ENCODE measurements around the gene SKI. TPM values are rescaled to one million over a fixed set of nuclear protein-coding genes. Genes with fewer than 3 reads are reported as not detected.

The SKI gene
- total RNA-seq, 1 donor from 2014 or later = 13.5 TPM

DNA sequence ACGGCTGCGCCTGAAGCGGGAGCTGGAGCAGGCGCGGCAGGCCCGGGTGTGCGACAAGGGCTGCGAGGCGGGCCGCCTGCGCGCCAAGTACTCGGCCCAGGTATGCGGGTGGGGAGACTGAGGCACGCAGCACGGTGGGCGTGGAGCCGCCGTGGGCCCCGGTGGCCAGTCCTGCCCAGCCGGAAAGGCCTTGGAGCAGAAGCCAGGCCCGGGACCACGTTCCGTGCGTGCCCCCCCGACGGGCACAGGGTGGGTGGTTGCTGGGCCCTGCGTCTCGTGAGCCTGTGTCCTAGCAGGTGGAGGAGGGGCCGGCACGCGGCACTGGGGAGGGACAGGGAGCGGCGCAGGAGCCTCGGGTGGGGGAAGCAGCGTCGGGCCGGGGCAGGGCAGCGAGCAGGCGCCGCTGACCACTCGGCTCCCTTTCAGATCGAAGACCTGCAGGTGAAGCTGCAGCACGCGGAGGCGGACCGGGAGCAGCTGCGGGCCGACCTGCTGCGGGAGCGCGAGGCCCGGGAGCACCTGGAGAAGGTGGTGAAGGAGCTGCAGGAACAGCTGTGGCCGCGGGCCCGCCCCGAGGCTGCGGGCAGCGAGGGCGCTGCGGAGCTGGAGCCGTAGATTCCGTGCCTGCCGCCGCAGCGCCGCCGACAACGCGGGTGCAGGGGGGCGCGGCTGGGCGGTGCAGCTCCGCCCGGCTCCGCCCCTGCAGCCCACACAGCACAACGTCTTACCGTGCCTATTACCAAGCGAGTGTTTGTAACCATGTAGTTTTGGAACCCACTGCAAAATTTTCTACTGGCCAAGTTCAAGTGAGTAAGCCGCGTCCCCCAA, 78.2 kb downstream of the SKI start:
- no peak overlapping the region for H3K4me3 ChIP-seq (ENCODE audit: low read depth, low read length)
- TF ChIP-seq, protein P1, sequence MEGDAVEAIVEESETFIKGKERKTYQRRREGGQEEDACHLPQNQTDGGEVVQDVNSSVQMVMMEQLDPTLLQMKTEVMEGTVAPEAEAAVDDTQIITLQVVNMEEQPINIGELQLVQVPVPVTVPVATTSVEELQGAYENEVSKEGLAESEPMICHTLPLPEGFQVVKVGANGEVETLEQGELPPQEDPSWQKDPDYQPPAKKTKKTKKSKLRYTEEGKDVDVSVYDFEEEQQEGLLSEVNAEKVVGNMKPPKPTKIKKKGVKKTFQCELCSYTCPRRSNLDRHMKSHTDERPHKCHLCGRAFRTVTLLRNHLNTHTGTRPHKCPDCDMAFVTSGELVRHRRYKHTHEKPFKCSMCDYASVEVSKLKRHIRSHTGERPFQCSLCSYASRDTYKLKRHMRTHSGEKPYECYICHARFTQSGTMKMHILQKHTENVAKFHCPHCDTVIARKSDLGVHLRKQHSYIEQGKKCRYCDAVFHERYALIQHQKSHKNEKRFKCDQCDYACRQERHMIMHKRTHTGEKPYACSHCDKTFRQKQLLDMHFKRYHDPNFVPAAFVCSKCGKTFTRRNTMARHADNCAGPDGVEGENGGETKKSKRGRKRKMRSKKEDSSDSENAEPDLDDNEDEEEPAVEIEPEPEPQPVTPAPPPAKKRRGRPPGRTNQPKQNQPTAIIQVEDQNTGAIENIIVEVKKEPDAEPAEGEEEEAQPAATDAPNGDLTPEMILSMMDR (conservative IDR thresholded peaks at IDR 0.05; ENCODE audit: low read depth, low read length) = no peak
- DNase-seq (ENCODE audit: low read depth) = no peak

- TF ChIP-seq, protein P1 (conservative IDR thresholded peaks at IDR 0.05; ENCODE audit: low read depth, low read length) = no peak
- DNase-seq (ENCODE audit: low read depth) = no peak
- H3K4me3 ChIP-seq (ENCODE audit: low read depth, low read length) = no peak overlapping the region
These were observed 79.0 kb downstream of the SKI start for GRCh38 chr1:2307064-2307605.

DNA sequence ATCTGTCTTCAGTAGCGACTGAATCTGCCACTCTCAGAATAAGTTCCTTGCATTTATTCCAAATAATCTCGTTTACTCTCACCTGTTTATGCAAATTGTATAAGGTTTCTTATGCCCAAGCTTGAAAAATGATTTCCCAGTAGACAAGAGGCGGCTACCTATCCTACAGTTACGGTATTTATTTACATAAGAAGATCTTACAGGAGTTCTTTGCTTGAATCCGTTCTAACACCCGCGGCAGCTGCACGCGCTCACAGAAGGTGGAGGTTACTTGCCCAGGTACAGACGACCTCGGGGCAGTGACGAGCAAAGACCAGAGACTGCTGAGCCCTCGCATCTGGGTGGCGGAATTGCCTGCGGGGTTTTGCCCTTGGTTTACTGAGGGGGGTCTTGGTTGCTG, 79.9 kb downstream of the SKI start:
- no peak for DNase-seq (ENCODE audit: low read depth)

GRCh38 chr1:2308844-2309243, 80.7 kb downstream of the SKI start:
- no peak for DNase-seq (ENCODE audit: low read depth)
- H3K4me3 ChIP-seq (ENCODE audit: low read depth, low read length) = no peak overlapping the region
- TF ChIP-seq, protein P1 (conservative IDR thresholded peaks at IDR 0.05; ENCODE audit: low read depth, low read length) = no peak

More for the DNA sequence above, 79.9 kb downstream of the SKI start:
- no peak overlapping the region for H3K4me3 ChIP-seq (ENCODE audit: low read depth, low read length)
- TF ChIP-seq, protein P1 (conservative IDR thresholded peaks at IDR 0.05; ENCODE audit: low read depth, low read length) = no peak

- no peak overlapping the region for H3K4me3 ChIP-seq (ENCODE audit: low read depth, low read length)
- TF ChIP-seq, protein P1 (conservative IDR thresholded peaks at IDR 0.05; ENCODE audit: low read depth, low read length) = no peak
- no peak for DNase-seq (ENCODE audit: low read depth)
These were observed 82.4 kb downstream of the SKI start for GRCh38 chr1:2310332-2311183.

DNA sequence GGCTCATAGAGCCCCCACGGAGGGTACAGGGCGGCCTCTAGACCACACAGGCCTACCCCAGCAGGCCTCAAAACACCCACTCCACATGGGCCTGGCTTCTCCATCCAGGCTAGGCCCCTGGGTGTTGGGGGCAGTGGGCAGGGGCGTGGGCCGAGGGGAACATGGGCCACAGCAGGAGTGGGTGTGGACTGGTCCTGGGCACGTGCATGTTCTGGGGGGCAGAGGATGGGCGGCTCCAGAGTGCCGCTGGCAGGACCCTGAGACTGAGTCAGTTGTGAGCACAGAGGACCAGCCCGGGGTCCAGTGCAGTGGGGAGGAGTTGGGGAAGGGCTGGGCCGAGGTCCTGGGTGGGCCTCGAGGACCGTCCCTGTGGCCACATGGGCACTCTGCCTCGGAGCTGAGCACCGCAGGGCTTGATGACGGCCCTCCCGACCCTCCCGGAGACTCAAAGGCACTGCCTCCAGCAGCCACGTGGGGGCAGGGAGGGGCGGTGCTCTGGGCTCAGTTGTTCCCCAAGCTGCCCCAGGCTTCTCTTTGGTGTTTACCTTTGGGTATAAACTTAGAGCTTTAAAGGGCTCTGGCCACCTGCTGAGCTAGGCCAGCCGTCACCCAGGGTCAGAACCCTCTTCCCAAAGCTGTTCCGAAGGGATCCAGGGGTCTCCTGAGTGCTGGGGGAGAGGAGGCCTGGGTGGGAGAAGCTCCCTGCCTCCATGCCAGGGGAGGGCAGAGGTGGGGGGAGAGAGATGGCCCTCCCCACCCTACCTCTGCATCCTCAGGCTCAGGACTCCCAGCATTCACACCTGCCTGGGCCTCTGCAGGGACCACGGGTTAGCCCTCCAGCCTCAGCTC, 83.3 kb downstream of the SKI start:
- no peak overlapping the region for H3K4me3 ChIP-seq (ENCODE audit: low read depth, low read length)
- DNase-seq (ENCODE audit: low read depth) = no peak
- TF ChIP-seq, protein P1 (conservative IDR thresholded peaks at IDR 0.05; ENCODE audit: low read depth, low read length) = peak; percentile 33

Measured in epithelial cell of proximal tubule (primary cell).